HEK293T (cell line): Measurements from ENCODE around the gene GALP.

Experiments used
- ARNT ChIP-seq: fragments of 450-650 bp; IDR thresholded peaks from 2 replicates; pipeline ENCODE4 v1.6.1; 2017; ENCODE audit warnings: mild to moderate bottlenecking
- CTBP1 ChIP-seq: fragments of 450-650 bp; IDR thresholded peaks from 2 replicates; pipeline ENCODE4 v1.6.1; 2016; ENCODE audit warnings: borderline replicate concordance
- FOXM1 ChIP-seq: fragments of 450-650 bp; IDR thresholded peaks from 2 replicates; pipeline ENCODE4 v1.6.1; 2017; ENCODE audit warnings: mild to moderate bottlenecking, borderline replicate concordance
- HDGF ChIP-seq: fragments of 450-650 bp; IDR thresholded peaks from 2 replicates; pipeline ENCODE4 v1.6.1; 2017; ENCODE audit warnings: antibody characterized with exemption, borderline replicate concordance
- LEF1 ChIP-seq: fragments of 450-650 bp; IDR thresholded peaks from 2 replicates; pipeline ENCODE4 v1.6.1; 2017; ENCODE audit warnings: mild to moderate bottlenecking, borderline replicate concordance
- SUZ12 ChIP-seq: fragments of 450-650 bp; IDR thresholded peaks from 2 replicates; pipeline ENCODE4 v1.6.1; 2016; ENCODE audit warnings: mild to moderate bottlenecking

- TF ChIP-seq FOXM1 (no peak), SUZ12 (no peak), HDGF (no peak), CTBP1 (no peak), LEF1 (no peak), ARNT (no peak)
Measured at GRCh38 chr19:56144376-56144775, 31.4 kb upstream of the GALP start.
